WTC11 (cell line): ENCODE results near the gene PTP4A2. TPM values are rescaled to one million over a fixed set of nuclear protein-coding genes. Genes with fewer than 3 reads are reported as not detected.

Experiments used
- ATAC-seq: fragments of 200-7000 bp; cut with Tn5 transposase; 2 replicates; pipeline ENCODE4 v1.10.0; 2021; ENCODE audit warnings: mild to moderate bottlenecking, moderate library complexity
- CTCF ChIA-PET: fragments of 300-600 bp; sonication (Branson Sonifier 250); formaldehyde crosslinking; loops from one replicate; lab custom pipeline; 2021; ENCODE audit warnings: antibody characterized with exemption; lab: Charles Lee
- POLR2A ChIA-PET: fragments of 350-600 bp; sonication (Branson Sonifier 250); formaldehyde crosslinking; loops from one replicate; lab custom pipeline; 2021; ENCODE audit warnings: antibody characterized with exemption; lab: Charles Lee
- DNase-seq: peaks from one replicate; pipeline ENCODE4 v3.0.0; 2021; ENCODE audit warnings: low spot score
- H3K27ac Mint-ChIP-seq: 2 replicates; pipeline ENCODE4 v1.8.0; 2021; ENCODE audit warnings: mixed read lengths
- H3K27me3 Mint-ChIP-seq: 2 replicates; pipeline ENCODE4 v1.8.0; 2021; ENCODE audit warnings: low read depth, mild to moderate bottlenecking, moderate library complexity, mixed read lengths
- H3K36me3 Mint-ChIP-seq: 2 replicates; pipeline ENCODE4 v1.8.0; 2021; ENCODE audit warnings: mixed read lengths
- H3K4me1 Mint-ChIP-seq: 2 replicates; pipeline ENCODE4 v1.8.0; 2022; ENCODE audit warnings: mixed read lengths
- H3K4me3 Mint-ChIP-seq: 2 replicates; pipeline ENCODE4 v1.8.0; 2021; ENCODE audit warnings: mild to moderate bottlenecking, moderate library complexity, mixed read lengths
- H3K9me3 Mint-ChIP-seq: 2 replicates; pipeline ENCODE4 v1.8.0; 2021; ENCODE audit warnings: mixed read lengths
- CTCF ChIP-seq: fragments of 200-600 bp; IDR thresholded peaks from 2 replicates; pipeline ENCODE4 v1.8.0; 2022; ENCODE audit warnings: antibody characterized with exemption
- ELF4 ChIP-seq: sonication (generic); formaldehyde crosslinking; IDR thresholded peaks from 2 replicates; pipeline ENCODE4 v1.8.1; 2022; ENCODE audit warnings: low read depth, mild to moderate bottlenecking, moderate library complexity, missing genetic modification reagents
- ESRRA ChIP-seq: sonication (generic); formaldehyde crosslinking; IDR thresholded peaks from 2 replicates; pipeline ENCODE4 v1.8.1; 2022; ENCODE audit warnings: mild to moderate bottlenecking, missing genetic modification reagents, borderline replicate concordance
- HMGA2 ChIP-seq: fragments of 250-450 bp; sonication (Bioruptor Pico); IDR thresholded peaks from 2 replicates; pipeline ENCODE4 v1.4.0; 2021; ENCODE audit warnings: mild to moderate bottlenecking, moderate library complexity
- NFATC4 ChIP-seq: fragments of 250-450 bp; sonication (Bioruptor Pico); IDR thresholded peaks from 2 replicates; pipeline ENCODE4 v1.9.0; 2021; ENCODE audit warnings: mild to moderate bottlenecking
- NR2C2 ChIP-seq: sonication (generic); formaldehyde crosslinking; IDR thresholded peaks from 2 replicates; pipeline ENCODE4 v1.8.0; 2022; ENCODE audit warnings: mild to moderate bottlenecking, missing genetic modification reagents
- RELA ChIP-seq: sonication (generic); formaldehyde crosslinking; IDR thresholded peaks from 2 replicates; pipeline ENCODE4 v1.8.1; 2022; ENCODE audit warnings: missing genetic modification reagents, mild to moderate bottlenecking, borderline replicate concordance
- SOX15 ChIP-seq: fragments of 250-450 bp; sonication (Bioruptor Pico); IDR thresholded peaks from 2 replicates; pipeline ENCODE4 v1.9.0; 2021; ENCODE audit warnings: mild to moderate bottlenecking
- TEAD4 ChIP-seq: sonication (generic); formaldehyde crosslinking; IDR thresholded peaks from 2 replicates; pipeline ENCODE4 v1.8.0; 2022; ENCODE audit warnings: mild to moderate bottlenecking, missing genetic modification reagents
- ZNF121 ChIP-seq: sonication (generic); formaldehyde crosslinking; IDR thresholded peaks from 2 replicates; pipeline ENCODE4 v1.8.0; 2023; ENCODE audit warnings: missing genetic modification reagents
- ZNF232 ChIP-seq: sonication (generic); formaldehyde crosslinking; IDR thresholded peaks from 2 replicates; pipeline ENCODE4 v1.8.0; 2022; ENCODE audit warnings: mild to moderate bottlenecking, missing genetic modification reagents
- ZNF263 ChIP-seq: sonication (generic); formaldehyde crosslinking; IDR thresholded peaks from 2 replicates; pipeline ENCODE4 v1.8.1; 2022; ENCODE audit warnings: low read depth, mild to moderate bottlenecking, moderate library complexity, missing genetic modification reagents
- ZNF416 ChIP-seq: fragments of 250-450 bp; sonication (Bioruptor Pico); IDR thresholded peaks from 2 replicates; pipeline ENCODE4 v1.9.0; 2021; ENCODE audit warnings: mild to moderate bottlenecking, inconsistent platforms
- ZNF671 ChIP-seq: fragments of 250-450 bp; sonication (Bioruptor Pico); IDR thresholded peaks from 2 replicates; pipeline ENCODE4 v1.8.0; 2021; ENCODE audit warnings: mild to moderate bottlenecking
- total RNA-seq: library from RNA; stranded (reverse); gene quantifications from 3 replicates; pipeline ENCODE4 v1.2.3, GENCODE V29; 2021
- TF ChIP-seq, protein P1 (sequence below): sonication (generic); formaldehyde crosslinking; IDR thresholded peaks from 2 replicates; pipeline ENCODE4 v1.8.1; 2022; ENCODE audit warnings: low read depth, mild to moderate bottlenecking, moderate library complexity, missing genetic modification reagents, borderline replicate concordance
- TF ChIP-seq, protein P2 (sequence below): fragments of 250-450 bp; sonication (Bioruptor Pico); IDR thresholded peaks from 2 replicates; pipeline ENCODE4 v1.9.0; 2021; ENCODE audit warnings: mild to moderate bottlenecking
- TF ChIP-seq, protein P3 (sequence below): sonication (generic); formaldehyde crosslinking; IDR thresholded peaks from 2 replicates; pipeline ENCODE4 v1.8.1; 2022; ENCODE audit warnings: mild to moderate bottlenecking, missing genetic modification reagents, moderate library complexity, borderline replicate concordance
- TF ChIP-seq, protein P4 (sequence below): sonication (generic); formaldehyde crosslinking; IDR thresholded peaks from 2 replicates; pipeline ENCODE4 v1.8.0; 2023; ENCODE audit warnings: missing genetic modification reagents
- TF ChIP-seq, protein P5 (sequence below): sonication (generic); formaldehyde crosslinking; IDR thresholded peaks from 2 replicates; pipeline ENCODE4 v1.8.0; 2022; ENCODE audit warnings: mild to moderate bottlenecking, missing genetic modification reagents
- TF ChIP-seq, protein P6 (sequence below): fragments of 250-450 bp; sonication (Bioruptor Pico); IDR thresholded peaks from 2 replicates; pipeline ENCODE4 v2.1.2; 2022; ENCODE audit warnings: mild to moderate bottlenecking, moderate library complexity

The PTP4A2 gene
- total RNA-seq, 1 experiment from 2014 or later, result 172 TPM

GRCh38 chr1:31980835-31981455 is 42.8 kb upstream of the PTP4A2 start (continued):
- TF ChIP-seq ZNF263 (CRISPR knock-in tag), result no peak
- TF ChIP-seq ZNF416 (CRISPR knock-in tag), result no peak
- no peak for TF ChIP-seq ESRRA (CRISPR knock-in tag)
- TF ChIP-seq NR2C2, result no peak
- no peak for TF ChIP-seq ZNF232
- no peak for TF ChIP-seq ELF4 (CRISPR knock-in tag)

- ChIA-PET POLR2A (interaction anchor here (0.5 kb wide), 1 partner anchor 160 kb away, joined by 3 read pairs; no protein-coding TSS in a partner anchor), CTCF (interaction anchor here (0.5 to 2.6 kb wide), 7 partner anchors 15 to 144 kb away, joined by 3 to 29 read pairs (median 5); partner anchors contain the start of gene TMEM39B)
- Mint-ChIP-seq H3K27me3 (no peaks in the 10 kb centered on the region), H3K9me3 (peaks cover 6% of the 10 kb centered on the region), H3K27ac (no peak overlapping the region), H3K4me3 (no peak overlapping the region), H3K36me3 (no peaks in the 10 kb centered on the region), H3K4me1 (peaks cover 16% of the 10 kb centered on the region)
- no peak for TF ChIP-seq ZNF671 (CRISPR knock-in tag)
- TF ChIP-seq, protein P1, sequence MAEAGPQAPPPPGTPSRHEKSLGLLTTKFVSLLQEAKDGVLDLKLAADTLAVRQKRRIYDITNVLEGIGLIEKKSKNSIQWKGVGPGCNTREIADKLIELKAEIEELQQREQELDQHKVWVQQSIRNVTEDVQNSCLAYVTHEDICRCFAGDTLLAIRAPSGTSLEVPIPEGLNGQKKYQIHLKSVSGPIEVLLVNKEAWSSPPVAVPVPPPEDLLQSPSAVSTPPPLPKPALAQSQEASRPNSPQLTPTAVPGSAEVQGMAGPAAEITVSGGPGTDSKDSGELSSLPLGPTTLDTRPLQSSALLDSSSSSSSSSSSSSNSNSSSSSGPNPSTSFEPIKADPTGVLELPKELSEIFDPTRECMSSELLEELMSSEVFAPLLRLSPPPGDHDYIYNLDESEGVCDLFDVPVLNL (CRISPR knock-in tag), result no peak
- no peak for TF ChIP-seq SOX15 (CRISPR knock-in tag)
- TF ChIP-seq, protein P2, sequence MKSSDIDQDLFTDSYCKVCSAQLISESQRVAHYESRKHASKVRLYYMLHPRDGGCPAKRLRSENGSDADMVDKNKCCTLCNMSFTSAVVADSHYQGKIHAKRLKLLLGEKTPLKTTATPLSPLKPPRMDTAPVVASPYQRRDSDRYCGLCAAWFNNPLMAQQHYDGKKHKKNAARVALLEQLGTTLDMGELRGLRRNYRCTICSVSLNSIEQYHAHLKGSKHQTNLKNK (CRISPR knock-in tag), result no peak
- TF ChIP-seq NR2C2, result no peak
- TF ChIP-seq, protein P3, sequence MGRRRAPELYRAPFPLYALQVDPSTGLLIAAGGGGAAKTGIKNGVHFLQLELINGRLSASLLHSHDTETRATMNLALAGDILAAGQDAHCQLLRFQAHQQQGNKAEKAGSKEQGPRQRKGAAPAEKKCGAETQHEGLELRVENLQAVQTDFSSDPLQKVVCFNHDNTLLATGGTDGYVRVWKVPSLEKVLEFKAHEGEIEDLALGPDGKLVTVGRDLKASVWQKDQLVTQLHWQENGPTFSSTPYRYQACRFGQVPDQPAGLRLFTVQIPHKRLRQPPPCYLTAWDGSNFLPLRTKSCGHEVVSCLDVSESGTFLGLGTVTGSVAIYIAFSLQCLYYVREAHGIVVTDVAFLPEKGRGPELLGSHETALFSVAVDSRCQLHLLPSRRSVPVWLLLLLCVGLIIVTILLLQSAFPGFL (CRISPR knock-in tag), result no peak
- no peak for TF ChIP-seq RELA (CRISPR knock-in tag)
- TF ChIP-seq, protein P4, sequence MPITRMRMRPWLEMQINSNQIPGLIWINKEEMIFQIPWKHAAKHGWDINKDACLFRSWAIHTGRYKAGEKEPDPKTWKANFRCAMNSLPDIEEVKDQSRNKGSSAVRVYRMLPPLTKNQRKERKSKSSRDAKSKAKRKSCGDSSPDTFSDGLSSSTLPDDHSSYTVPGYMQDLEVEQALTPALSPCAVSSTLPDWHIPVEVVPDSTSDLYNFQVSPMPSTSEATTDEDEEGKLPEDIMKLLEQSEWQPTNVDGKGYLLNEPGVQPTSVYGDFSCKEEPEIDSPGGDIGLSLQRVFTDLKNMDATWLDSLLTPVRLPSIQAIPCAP (CRISPR knock-in tag), result no peak
- no peak for TF ChIP-seq TEAD4
- TF ChIP-seq NFATC4 (CRISPR knock-in tag), result no peak
- TF ChIP-seq ZNF121, result no peak
- TF ChIP-seq HMGA2 (CRISPR knock-in tag), result no peak
- ATAC-seq (no peak), DNase-seq (no peak)
These were observed 40.8 kb upstream of the PTP4A2 start for GRCh38 chr1:31978843-31979400.

- H3K4me3 Mint-ChIP-seq, result no peak overlapping the region
- H3K27ac Mint-ChIP-seq, result peak overlapping the region; percentile 90
- CTCF ChIA-PET, result interaction anchor here (0.6 to 2.6 kb wide), 36 partner anchors 8 to 271 kb away, joined by 3 to 43 read pairs (median 3); partner anchors contain the start of genes KHDRBS1, SPOCD1 and TMEM39B
- no peaks in the 10 kb centered on the region for H3K27me3 Mint-ChIP-seq
- POLR2A ChIA-PET, result interaction anchor here (0.6 to 0.9 kb wide), 2 partner anchors 8 to 84 kb away, joined by 4 to 6 read pairs; no protein-coding TSS in a partner anchor
- ATAC-seq (peak; percentile 98), DNase-seq (peak; percentile 67)
- no peaks in the 10 kb centered on the region for H3K9me3 Mint-ChIP-seq
- H3K36me3 Mint-ChIP-seq, result no peaks in the 10 kb centered on the region
- H3K4me1 Mint-ChIP-seq, result peaks cover 16% of the 10 kb centered on the region
- TF ChIP-seq, protein P5, sequence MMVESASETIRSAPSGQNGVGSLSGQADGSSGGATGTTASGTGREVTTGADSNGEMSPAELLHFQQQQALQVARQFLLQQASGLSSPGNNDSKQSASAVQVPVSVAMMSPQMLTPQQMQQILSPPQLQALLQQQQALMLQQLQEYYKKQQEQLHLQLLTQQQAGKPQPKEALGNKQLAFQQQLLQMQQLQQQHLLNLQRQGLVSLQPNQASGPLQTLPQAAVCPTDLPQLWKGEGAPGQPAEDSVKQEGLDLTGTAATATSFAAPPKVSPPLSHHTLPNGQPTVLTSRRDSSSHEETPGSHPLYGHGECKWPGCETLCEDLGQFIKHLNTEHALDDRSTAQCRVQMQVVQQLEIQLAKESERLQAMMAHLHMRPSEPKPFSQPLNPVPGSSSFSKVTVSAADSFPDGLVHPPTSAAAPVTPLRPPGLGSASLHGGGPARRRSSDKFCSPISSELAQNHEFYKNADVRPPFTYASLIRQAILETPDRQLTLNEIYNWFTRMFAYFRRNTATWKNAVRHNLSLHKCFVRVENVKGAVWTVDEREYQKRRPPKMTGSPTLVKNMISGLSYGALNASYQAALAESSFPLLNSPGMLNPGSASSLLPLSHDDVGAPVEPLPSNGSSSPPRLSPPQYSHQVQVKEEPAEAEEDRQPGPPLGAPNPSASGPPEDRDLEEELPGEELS (CRISPR knock-in tag), result 0 out of 2 replicates have a peak, but pooled peaks have one; percentile 32
- TF ChIP-seq ZNF121, result peak; percentile 67; the same call in 1 of the 2 replicates
- TF ChIP-seq, protein P6, sequence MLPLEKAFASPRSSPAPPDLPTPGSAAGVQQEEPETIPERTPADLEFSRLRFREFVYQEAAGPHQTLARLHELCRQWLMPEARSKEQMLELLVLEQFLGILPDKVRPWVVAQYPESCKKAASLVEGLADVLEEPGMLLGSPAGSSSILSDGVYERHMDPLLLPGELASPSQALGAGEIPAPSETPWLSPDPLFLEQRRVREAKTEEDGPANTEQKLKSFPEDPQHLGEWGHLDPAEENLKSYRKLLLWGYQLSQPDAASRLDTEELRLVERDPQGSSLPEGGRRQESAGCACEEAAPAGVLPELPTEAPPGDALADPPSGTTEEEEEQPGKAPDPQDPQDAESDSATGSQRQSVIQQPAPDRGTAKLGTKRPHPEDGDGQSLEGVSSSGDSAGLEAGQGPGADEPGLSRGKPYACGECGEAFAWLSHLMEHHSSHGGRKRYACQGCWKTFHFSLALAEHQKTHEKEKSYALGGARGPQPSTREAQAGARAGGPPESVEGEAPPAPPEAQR, result no peak
- TF ChIP-seq CTCF, result peak; percentile 21; the same call in 1 of the 2 replicates
- TF ChIP-seq ZNF232, result 0 out of 2 replicates have a peak, but pooled peaks have one; percentile 34
These were observed 39.4 kb upstream of the PTP4A2 start for GRCh38 chr1:31977385-31978131.
